ENCODE measurements around the gene ANKRD18A. TPM values are rescaled to one million over a fixed set of nuclear protein-coding genes. Genes with fewer than 3 reads are reported as not detected.
A peak's percentile ranks its signal among the peaks of the same experiment; 100 is the strongest.

Gene ANKRD18A
- total and polyA plus RNA-seq, 2 of the 13 experiments (the other 11 are each of a cell fraction or from before 2014, with no cell fraction given) = 5.9 to 7.6 TPM

GRCh38 chr9:38620483-38621433 lies at the start of gene ANKRD18A (continued):
- no peak for TF ChIP-seq SP1 (IDR thresholded peaks at IDR 0.05)
- no peak for TF ChIP-seq SP1 (CRISPR knock-in tag; IDR thresholded peaks at IDR 0.05)
- TF ChIP-seq HES4 (CRISPR knock-in tag; IDR thresholded peaks at IDR 0.05; ENCODE audit: borderline replicate concordance) = no peak
- no peak for TF ChIP-seq RBAK (CRISPR knock-in tag; IDR thresholded peaks at IDR 0.05)
- no peak for TF ChIP-seq EHMT2 (IDR thresholded peaks at IDR 0.05; ENCODE audit: borderline replicate concordance, low read depth, low read length)
- TF ChIP-seq FIP1L1 (IDR thresholded peaks at IDR 0.05; ENCODE audit: borderline replicate concordance, insufficient read depth, low read depth, low read length) = no peak
- TF ChIP-seq BCL3 (CRISPR knock-in tag; IDR thresholded peaks at IDR 0.05) = no peak; the same call in 1 of the 2 replicates
- TF ChIP-seq MED1 (CRISPR knock-in tag; IDR thresholded peaks at IDR 0.05) = no peak
- TF ChIP-seq, protein P1, sequence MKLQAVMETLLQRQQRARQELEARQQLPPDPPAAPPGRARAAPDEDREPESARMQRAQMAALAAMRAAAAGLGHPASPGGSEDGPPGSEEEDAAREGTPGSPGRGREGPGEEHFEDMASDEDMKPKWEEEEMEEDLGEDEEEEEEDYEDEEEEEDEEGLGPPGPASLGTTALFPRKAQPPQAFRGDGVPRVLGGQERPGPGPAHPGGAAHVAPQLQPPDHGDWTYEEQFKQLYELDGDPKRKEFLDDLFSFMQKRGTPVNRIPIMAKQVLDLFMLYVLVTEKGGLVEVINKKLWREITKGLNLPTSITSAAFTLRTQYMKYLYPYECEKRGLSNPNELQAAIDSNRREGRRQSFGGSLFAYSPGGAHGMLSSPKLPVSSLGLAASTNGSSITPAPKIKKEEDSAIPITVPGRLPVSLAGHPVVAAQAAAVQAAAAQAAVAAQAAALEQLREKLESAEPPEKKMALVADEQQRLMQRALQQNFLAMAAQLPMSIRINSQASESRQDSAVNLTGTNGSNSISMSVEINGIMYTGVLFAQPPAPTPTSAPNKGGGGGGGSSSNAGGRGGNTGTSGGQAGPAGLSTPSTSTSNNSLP (IDR thresholded peaks at IDR 0.05; ENCODE audit: low read depth, low read length) = peak; percentile 29; the same call in 1 of the 2 replicates
- no peak for TF ChIP-seq ZNF749 (CRISPR knock-in tag; IDR thresholded peaks at IDR 0.05; ENCODE audit: borderline replicate concordance)
- no peak for TF ChIP-seq HDAC6 (IDR thresholded peaks at IDR 0.05; ENCODE audit: low read depth, low read length)
- TF ChIP-seq DMAP1 (CRISPR knock-in tag; IDR thresholded peaks at IDR 0.05) = peak; percentile 89
- TF ChIP-seq NFE2L1 (CRISPR knock-in tag; IDR thresholded peaks at IDR 0.05; ENCODE audit: borderline replicate concordance) = no peak
- TF ChIP-seq CTCF (CRISPR knock-in tag; IDR thresholded peaks at IDR 0.05) = peak; percentile 88
- TF ChIP-seq ZNF44 (CRISPR knock-in tag; IDR thresholded peaks at IDR 0.05) = 0 out of 2 replicates have a peak, but pooled peaks have one; percentile 15
- TF ChIP-seq GABPA (IDR thresholded peaks at IDR 0.05; ENCODE audit: low read depth, low read length) = no peak
- TF ChIP-seq GABPA (CRISPR knock-in tag; IDR thresholded peaks at IDR 0.05; ENCODE audit: low read depth) = peak; percentile 14; the same call in 1 of the 2 replicates
- no peak for TF ChIP-seq ATRX (CRISPR knock-in tag; IDR thresholded peaks at IDR 0.05; ENCODE audit: borderline replicate concordance)
- TF ChIP-seq ZNF547 (CRISPR knock-in tag; IDR thresholded peaks at IDR 0.05) = peak; percentile 96
- TF ChIP-seq SMYD3 (CRISPR knock-in tag; IDR thresholded peaks at IDR 0.05) = 0 out of 2 replicates have a peak, but pooled peaks have one; percentile 24
- no peak for TF ChIP-seq U2AF2 (IDR thresholded peaks at IDR 0.05; ENCODE audit: low read depth, low read length)
- 0 out of 2 replicates have a peak, but pooled peaks have one; percentile 61 for TF ChIP-seq E2F5 (CRISPR knock-in tag; conservative IDR thresholded peaks at IDR 0.05)
- TF ChIP-seq THAP11 (CRISPR knock-in tag; IDR thresholded peaks at IDR 0.05) = peak; percentile 60; the same call in 1 of the 2 replicates
- TF ChIP-seq ZNF354B (CRISPR knock-in tag; IDR thresholded peaks at IDR 0.05) = no peak
- TF ChIP-seq ZNF577 (CRISPR knock-in tag; IDR thresholded peaks at IDR 0.05; ENCODE audit: borderline replicate concordance, low read depth) = no peak
